ENCODE data around the gene TMEM260. TPM values are rescaled to one million over a fixed set of nuclear protein-coding genes. Genes with fewer than 3 reads are reported as not detected.

Gene TMEM260
- total and polyA plus RNA-seq, 2 donors from 2014 or later = 8.8 to 24.3 TPM

GRCh38 chr14:56659378-56659777 lies 79.8 kb downstream of the TMEM260 start:
- Histone ChIP-seq H3K4me3 (ENCODE audit: low read length in 3 of 3) (no peak overlapping the region), H3K27me3 (ENCODE audit: control insufficient read depth, insufficient read depth, low read length) (no peaks in the 10 kb centered on the region), H3K4me1 (ENCODE audit: control insufficient read depth in 2 of 3, insufficient read depth in 2 of 3, low read depth in 1 of 3, low read length in 3 of 3) (no peaks in the 10 kb centered on the region), H3K9ac (ENCODE audit: low read length in 3 of 3) (no peak overlapping the region), H3K36me3 (ENCODE audit: control insufficient read depth in 2 of 3, insufficient read depth in 3 of 3, low read length in 3 of 3) (no peaks in the 10 kb centered on the region), H3K9me3 (ENCODE audit: control insufficient read depth in 2 of 3, insufficient read depth in 1 of 3, low read length in 3 of 3) (no peaks in the 10 kb centered on the region), H3K27ac (ENCODE audit: low read depth in 2 of 2, low read length in 2 of 2) (no peak overlapping the region)
- intact Hi-C loops (cut with DNase I) = no loop called here
- no peak for DNase-seq
- FAIRE-seq = no peak
- no peak for TF ChIP-seq CTCF (IDR thresholded peaks at IDR 0.05; ENCODE audit: borderline replicate concordance, extremely low read depth, insufficient read depth)

- no peak overlapping the region for H3K27ac ChIP-seq (ENCODE audit: low read depth in 2 of 2, low read length in 2 of 2)
- no peaks in the 10 kb centered on the region for H3K27me3 ChIP-seq (ENCODE audit: control insufficient read depth, insufficient read depth, low read length)
- no peak overlapping the region for H3K9ac ChIP-seq (ENCODE audit: low read length in 3 of 3)
- H3K9me3 ChIP-seq (ENCODE audit: control insufficient read depth in 2 of 3, insufficient read depth in 1 of 3, low read length in 3 of 3) = no peaks in the 10 kb centered on the region
- TF ChIP-seq CTCF (IDR thresholded peaks at IDR 0.05; ENCODE audit: borderline replicate concordance, extremely low read depth, insufficient read depth) = peak; percentile 61
- no peaks in the 10 kb centered on the region for H3K4me1 ChIP-seq (ENCODE audit: control insufficient read depth in 2 of 3, insufficient read depth in 2 of 3, low read depth in 1 of 3, low read length in 3 of 3)
- H3K36me3 ChIP-seq (ENCODE audit: control insufficient read depth in 2 of 3, insufficient read depth in 3 of 3, low read length in 3 of 3) = no peaks in the 10 kb centered on the region
- FAIRE-seq = no peak
- DNase-seq = peak in 2 of 5 donors; percentile 62 to 67
- H3K4me3 ChIP-seq (ENCODE audit: low read length in 3 of 3) = no peak overlapping the region
- intact Hi-C loops (cut with DNase I) = no loop called here
Measured at GRCh38 chr14:56659964-56660551, 80.5 kb downstream of the TMEM260 start.

GRCh38 chr14:56660677-56661389 lies 81.2 kb downstream of the TMEM260 start:
- no peaks in the 10 kb centered on the region for H3K36me3 ChIP-seq (ENCODE audit: control insufficient read depth in 2 of 3, insufficient read depth in 3 of 3, low read length in 3 of 3)
- H3K9ac ChIP-seq (ENCODE audit: low read length in 3 of 3) = no peak overlapping the region
- H3K4me3 ChIP-seq (ENCODE audit: low read length in 3 of 3) = no peak overlapping the region
- H3K9me3 ChIP-seq (ENCODE audit: control insufficient read depth in 2 of 3, insufficient read depth in 1 of 3, low read length in 3 of 3) = no peaks in the 10 kb centered on the region
- TF ChIP-seq CTCF (IDR thresholded peaks at IDR 0.05; ENCODE audit: borderline replicate concordance, extremely low read depth, insufficient read depth) = no peak
- H3K27me3 ChIP-seq (ENCODE audit: control insufficient read depth, insufficient read depth, low read length) = no peaks in the 10 kb centered on the region
- no peak for DNase-seq
- no peak overlapping the region for H3K27ac ChIP-seq (ENCODE audit: low read depth in 2 of 2, low read length in 2 of 2)
- H3K4me1 ChIP-seq (ENCODE audit: control insufficient read depth in 2 of 3, insufficient read depth in 2 of 3, low read depth in 1 of 3, low read length in 3 of 3) = no peaks in the 10 kb centered on the region
- intact Hi-C loops (cut with DNase I) = no loop called here
- FAIRE-seq = no peak

All from kidney (tissue), 14 donors.